MG63 (cell line): ENCODE data around the gene PDE3B. TPM values are rescaled to one million over a fixed set of nuclear protein-coding genes. Genes with fewer than 3 reads are reported as not detected.
"Not testable (repeated sequence)": the region's sequence is repeated elsewhere in the genome, so short reads cannot be mapped to it uniquely, and the experiment has no call there.

Experiments
- DNase-seq: peaks from one replicate; pipeline ENCODE4 v3.0.0-alpha.2; 2020
- H3K27me3 ChIP-seq: fragments of 250-450 bp; sonication (Bioruptor Pico); 2 replicates; pipeline ENCODE4 v1.5.1; 2020; ENCODE audit warnings: mild to moderate bottlenecking, moderate library complexity
- H3K36me3 ChIP-seq: fragments of 250-450 bp; sonication (Bioruptor Pico); 2 replicates; pipeline ENCODE4 v1.5.1; 2020; ENCODE audit warnings: mild to moderate bottlenecking, moderate library complexity
- H3K4me3 ChIP-seq: fragments of 250-450 bp; sonication (Bioruptor Pico); 2 replicates; pipeline ENCODE4 v1.5.1; 2020; ENCODE audit warnings: mild to moderate bottlenecking, moderate library complexity
- H3K9me3 ChIP-seq: fragments of 250-450 bp; sonication (Bioruptor Pico); 2 replicates; pipeline ENCODE4 v1.5.1; 2020; ENCODE audit warnings: mild to moderate bottlenecking, moderate library complexity
- total RNA-seq: library from RNA; depleted of rRNA; stranded (reverse); fragments of >200 nt; shearing (Covaris generic); gene quantifications from 2 replicates; pipeline ENCODE4 v1.2.3, GENCODE V29; 2014; ENCODE audit warnings: low replicate concordance

The PDE3B gene
- total RNA-seq, 1 experiment from 2014 or later: not detected

DNA sequence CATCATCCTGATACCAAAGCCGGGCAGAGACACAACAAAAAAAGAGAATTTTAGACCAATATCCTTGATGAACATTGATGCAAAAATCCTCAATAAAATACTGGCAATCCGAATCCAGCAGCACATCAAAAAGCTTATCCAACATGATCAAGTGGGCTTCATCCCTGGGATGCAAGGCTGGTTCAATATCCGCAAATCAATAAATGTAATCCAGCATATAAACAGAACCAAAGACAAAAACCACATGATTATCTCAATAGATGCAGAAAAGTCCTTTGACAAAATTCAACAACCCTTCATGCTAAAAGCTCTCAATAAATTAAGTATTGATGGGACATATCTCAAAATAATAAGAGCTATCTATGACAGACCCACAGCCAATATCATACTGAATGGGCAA lies 21.3 kb downstream of the PDE3B start:
- DNase-seq: not testable (repeated sequence)

DNA sequence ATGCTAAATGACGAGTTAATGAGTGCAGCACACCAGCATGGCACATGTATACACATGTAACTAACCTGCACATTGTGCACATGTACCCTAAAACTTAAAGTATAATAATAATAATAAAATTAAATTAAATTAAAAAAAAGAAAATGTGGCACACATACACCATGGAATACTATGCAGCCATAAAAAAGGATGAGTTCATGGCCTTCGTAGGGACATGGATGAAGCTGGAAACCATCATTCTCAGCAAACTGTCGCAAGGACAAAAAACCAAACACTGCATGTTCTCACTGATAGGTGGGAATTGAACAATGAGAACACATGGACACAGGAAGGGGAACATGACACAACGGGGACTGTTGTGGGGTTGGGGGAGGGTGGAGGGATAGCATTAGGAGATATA lies 23.7 kb downstream of the PDE3B start:
- not testable (repeated sequence) for H3K27me3 ChIP-seq, DNase-seq, H3K36me3 ChIP-seq

More for the DNA sequence above, 21.3 kb downstream of the PDE3B start:
- not testable (repeated sequence) for H3K4me3 ChIP-seq, H3K27me3 ChIP-seq, H3K9me3 ChIP-seq, H3K36me3 ChIP-seq

GRCh38 chr11:14668731-14669301 lies 25.2 kb downstream of the PDE3B start:
- H3K4me3 ChIP-seq: no peak overlapping the region
- no peaks in the 10 kb centered on the region for H3K9me3 ChIP-seq
- no peak for DNase-seq
- H3K27me3 ChIP-seq: no peaks in the 10 kb centered on the region
- H3K36me3 ChIP-seq: no peaks in the 10 kb centered on the region

More for the DNA sequence above, 23.7 kb downstream of the PDE3B start:
- not testable (repeated sequence) for H3K4me3 ChIP-seq, H3K9me3 ChIP-seq

- Histone ChIP-seq H3K4me3 (no peak overlapping the region), H3K36me3 (no peaks in the 10 kb centered on the region), H3K9me3 (no peaks in the 10 kb centered on the region), H3K27me3 (no peaks in the 10 kb centered on the region)
- DNase-seq: no peak
These were observed 25.9 kb downstream of the PDE3B start for GRCh38 chr11:14669499-14669898.

GRCh38 chr11:14669958-14670357 lies 26.4 kb downstream of the PDE3B start:
- no peaks in the 10 kb centered on the region for H3K9me3 ChIP-seq
- H3K36me3 ChIP-seq: no peaks in the 10 kb centered on the region
- H3K4me3 ChIP-seq: no peak overlapping the region
- no peaks in the 10 kb centered on the region for H3K27me3 ChIP-seq
- no peak for DNase-seq

DNA sequence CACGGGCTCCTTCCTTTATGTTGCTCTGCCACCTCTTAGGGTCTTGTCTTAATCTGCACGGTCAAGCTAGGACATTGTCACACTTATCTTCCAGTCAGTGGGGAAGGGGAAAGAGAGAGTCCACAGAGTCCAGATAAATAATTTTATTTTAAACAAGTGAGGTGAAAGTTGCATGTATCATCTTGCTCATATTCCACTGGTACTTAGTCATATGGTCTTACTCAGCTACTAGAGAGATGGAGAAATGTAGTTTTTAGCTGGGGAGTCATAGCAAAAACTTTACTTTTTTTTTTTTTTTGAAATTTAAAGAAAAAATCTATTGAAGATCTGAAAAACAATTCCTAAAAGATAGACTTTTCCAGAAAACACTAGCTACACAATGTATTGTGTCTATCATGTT lies 29.0 kb downstream of the PDE3B start:
- DNase-seq: no peak
- Histone ChIP-seq H3K4me3 (no peak overlapping the region), H3K9me3 (no peaks in the 10 kb centered on the region), H3K36me3 (no peaks in the 10 kb centered on the region), H3K27me3 (no peaks in the 10 kb centered on the region)

- Histone ChIP-seq H3K36me3 (no peaks in the 10 kb centered on the region), H3K27me3 (no peaks in the 10 kb centered on the region), H3K4me3 (no peak overlapping the region), H3K9me3 (no peaks in the 10 kb centered on the region)
- DNase-seq: no peak
These were observed 29.8 kb downstream of the PDE3B start for GRCh38 chr11:14673421-14673820.

GRCh38 chr11:14673824-14674405 lies 30.3 kb downstream of the PDE3B start:
- Histone ChIP-seq H3K27me3 (no peaks in the 10 kb centered on the region), H3K9me3 (no peaks in the 10 kb centered on the region), H3K36me3 (no peaks in the 10 kb centered on the region), H3K4me3 (no peak overlapping the region)
- no peak for DNase-seq

GRCh38 chr11:14676068-14676467 lies 32.5 kb downstream of the PDE3B start:
- Histone ChIP-seq H3K27me3 (no peaks in the 10 kb centered on the region), H3K4me3 (no peak overlapping the region), H3K36me3 (no peaks in the 10 kb centered on the region), H3K9me3 (no peaks in the 10 kb centered on the region)
- no peak for DNase-seq

GRCh38 chr11:14677146-14677545 lies 33.5 kb downstream of the PDE3B start:
- Histone ChIP-seq H3K4me3 (no peak overlapping the region), H3K36me3 (no peaks in the 10 kb centered on the region), H3K9me3 (no peaks in the 10 kb centered on the region), H3K27me3 (no peaks in the 10 kb centered on the region)
- no peak for DNase-seq

- Histone ChIP-seq H3K36me3 (no peaks in the 10 kb centered on the region), H3K27me3 (no peaks in the 10 kb centered on the region), H3K4me3 (no peak overlapping the region), H3K9me3 (no peaks in the 10 kb centered on the region)
- DNase-seq: no peak
These were observed 34.7 kb downstream of the PDE3B start for GRCh38 chr11:14678350-14678749.

GRCh38 chr11:14679662-14680061 lies 36.1 kb downstream of the PDE3B start:
- DNase-seq: no peak

GRCh38 chr11:14684234-14684915 lies 40.8 kb downstream of the PDE3B start:
- not testable (repeated sequence) for H3K36me3 ChIP-seq, H3K4me3 ChIP-seq, H3K27me3 ChIP-seq, DNase-seq, H3K9me3 ChIP-seq

More at GRCh38 chr11:14679662-14680061, 36.1 kb downstream of the PDE3B start:
- Histone ChIP-seq H3K9me3 (no peaks in the 10 kb centered on the region), H3K27me3 (no peaks in the 10 kb centered on the region), H3K4me3 (no peak overlapping the region), H3K36me3 (no peaks in the 10 kb centered on the region)

GRCh38 chr11:14687456-14687855 lies 43.9 kb downstream of the PDE3B start:
- H3K9me3 ChIP-seq: no peaks in the 10 kb centered on the region
- no peak for DNase-seq
- no peak overlapping the region for H3K4me3 ChIP-seq
- no peaks in the 10 kb centered on the region for H3K27me3 ChIP-seq
- no peaks in the 10 kb centered on the region for H3K36me3 ChIP-seq

GRCh38 chr11:14687943-14688627 lies 44.5 kb downstream of the PDE3B start:
- H3K36me3 ChIP-seq: no peaks in the 10 kb centered on the region
- H3K4me3 ChIP-seq: no peak overlapping the region
- H3K27me3 ChIP-seq: no peaks in the 10 kb centered on the region
- DNase-seq: no peak
- H3K9me3 ChIP-seq: no peaks in the 10 kb centered on the region

GRCh38 chr11:14695656-14696055 lies 52.1 kb downstream of the PDE3B start:
- H3K27me3 ChIP-seq, H3K9me3 ChIP-seq, DNase-seq, H3K4me3 ChIP-seq, H3K36me3 ChIP-seq: not testable (repeated sequence)

DNA sequence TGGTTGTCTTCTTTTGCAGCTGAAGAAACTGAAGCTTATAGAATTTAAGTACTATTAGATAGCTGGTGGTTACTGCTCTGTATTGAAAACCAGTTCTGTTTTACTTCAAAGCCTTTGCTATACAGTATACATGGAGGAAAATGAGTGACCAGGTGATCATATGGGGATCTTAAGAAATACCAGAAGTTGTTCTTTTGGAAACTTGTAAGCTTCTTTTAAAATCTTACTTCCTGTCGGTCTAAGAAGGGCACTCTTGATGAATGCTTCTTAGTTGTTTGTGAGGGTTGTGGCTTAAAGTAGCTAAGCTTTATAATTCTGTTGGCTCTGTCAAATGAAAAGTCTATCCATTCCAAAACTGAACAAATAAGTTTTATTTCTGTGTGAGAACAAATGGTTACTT lies 55.2 kb downstream of the PDE3B start:
- H3K27me3 ChIP-seq: no peaks in the 10 kb centered on the region
- no peak for DNase-seq

More for the DNA sequence above, 55.2 kb downstream of the PDE3B start:
- Histone ChIP-seq H3K4me3 (no peak overlapping the region), H3K9me3 (no peaks in the 10 kb centered on the region), H3K36me3 (no peaks in the 10 kb centered on the region)
